Right cardiac atrium (tissue), 5 donors: Measurements from ENCODE around the gene TOX3. TPM values are rescaled to one million over a fixed set of nuclear protein-coding genes. Genes with fewer than 3 reads are reported as not detected.

Source experiments
- ATAC-seq, 2 donors: fragments of 200-7000 bp; cut with Tn5 transposase; one replicate each; pipeline versions ENCODE4 v1.8.0 to v1.9.1; 2020; ENCODE audit warnings: moderate library complexity in 2 of 2, mild to moderate bottlenecking in 1 of 2
- DNase-seq, 3 donors: peaks; one replicate each; pipeline ENCODE4 v3.0.0-alpha.2; 2020
- H3K27ac ChIP-seq: one replicate; pipeline ENCODE4 v1.5.1; 2013; ENCODE audit warnings: mild to moderate bottlenecking, low read length, control low read depth, moderate library complexity
- H3K27me3 ChIP-seq: one replicate; pipeline ENCODE4 v1.6.1; 2013; ENCODE audit not compliant: control insufficient read depth, insufficient read depth
- H3K4me1 ChIP-seq: one replicate; pipeline ENCODE4 v1.6.1; 2013; ENCODE audit warnings: low read length; ENCODE audit not compliant: control insufficient read depth, insufficient read depth
- H3K4me3 ChIP-seq: one replicate; pipeline ENCODE4 v1.5.1; 2013; ENCODE audit warnings: low read length, control low read depth
- H3K9me3 ChIP-seq: one replicate; pipeline ENCODE4 v1.6.1; 2013; ENCODE audit warnings: low read length; ENCODE audit not compliant: control insufficient read depth
- WGBS: extraction: QIAGEN DNeasy Blood & Tissue Kit; methylation state at CpG from one replicate; pipeline ENCODE4 v1.1.7; 2013; 5-methylcytosine and 5-hydroxymethylcytosine counted together
- intact Hi-C, 4 donors: fragments of 100-400 bp; cut with DNase I; formaldehyde crosslinking; loops; one replicate each; pipeline versions ENCODE4 v1.11.0 to v1.14.0; 2022 to 2023
- polyA plus RNA-seq: library from polyadenylated mRNA; stranded (reverse); fragments of 200-250 nt; gene quantifications from one replicate; pipeline ENCODE4 v1.2.3, GENCODE V29; 2013
- total RNA-seq, 4 donors: library from RNA; stranded (reverse); fragmentation: NEBNext Ultra II Directional; extraction: Animal tissue kit (Norgen Biotek cat#: 25700); gene quantifications; one replicate each; pipeline ENCODE4 v1.2.1, GENCODE V29; 2021
- donor health status: healthy with polysubstance abuse.
- donor health status: DM: no; HTN: yes; CAD: no.
- donor health status: DM: no; HTN: no; CAD: no.
- donor health status: DM: no; HTN: yes; CAD: no; lungs with severe emphysema.
- donor health status: DM: yes; HTN: yes; CAD: no.

The TOX3 gene
- total and polyA plus RNA-seq, 5 donors = 0.02 TPM; not detected in 4

DNA sequence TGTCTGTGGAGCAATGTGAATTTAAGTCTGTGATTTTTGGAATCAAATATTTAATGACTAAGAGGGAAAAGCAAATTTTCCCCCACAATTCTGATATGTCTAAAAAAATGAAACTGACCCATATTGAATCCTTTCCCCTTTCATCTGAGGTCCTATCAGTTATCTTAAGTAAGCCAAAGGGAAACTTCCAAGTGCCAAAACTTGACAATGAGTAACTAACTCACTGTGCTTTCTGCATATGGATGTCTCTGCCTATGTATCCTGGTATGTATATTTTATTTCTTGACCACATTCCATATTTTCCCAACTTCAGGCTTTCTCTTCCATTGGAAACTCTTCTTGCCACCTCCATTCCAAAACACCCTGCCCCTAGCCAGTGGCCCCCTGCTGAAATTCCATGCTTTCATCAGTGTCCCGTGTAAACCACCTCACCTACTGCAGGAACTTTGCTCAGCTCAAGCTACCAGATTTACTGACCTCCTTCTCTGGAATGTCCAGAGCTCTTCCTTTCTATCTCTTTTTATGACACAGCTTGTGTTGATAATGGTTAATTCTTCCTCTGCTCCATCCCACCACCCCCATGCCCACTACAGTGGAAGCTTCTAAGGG, 59.0 kb downstream of the TOX3 start:
- no peaks in the 10 kb centered on the region for H3K4me1 ChIP-seq
- H3K4me3 ChIP-seq = no peak overlapping the region
- H3K9me3 ChIP-seq = no peaks in the 10 kb centered on the region
- ATAC-seq (no peak), DNase-seq (no peak)
- no peak overlapping the region for H3K27ac ChIP-seq
- intact Hi-C loops = no loop called here
- WGBS = 48% methylated on average over 1 of the region's 1 CpG
- H3K27me3 ChIP-seq = no peaks in the 10 kb centered on the region

DNA sequence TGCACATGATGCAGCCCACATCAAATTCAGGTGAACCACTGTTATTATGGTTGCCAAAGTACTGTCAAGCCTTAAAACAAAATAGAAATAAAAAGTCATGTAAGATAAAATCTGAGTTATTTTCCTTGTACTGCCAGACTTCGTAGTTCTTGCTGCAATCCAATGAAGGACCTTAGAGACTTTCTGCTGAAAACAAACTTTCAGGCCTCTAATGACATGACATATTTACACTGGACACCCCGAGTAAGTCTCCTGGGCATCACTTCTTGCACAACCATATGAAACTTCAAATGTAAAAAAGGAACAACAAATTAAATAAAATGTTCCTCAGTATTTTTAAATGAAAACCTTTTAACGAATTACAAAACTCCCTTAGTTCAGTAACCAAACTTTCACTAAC, 66.7 kb downstream of the TOX3 start:
- 61% methylated on average over 3 of the region's 3 CpGs for WGBS
- intact Hi-C loops = no loop called here
- ATAC-seq = no peak
- no peaks in the 10 kb centered on the region for H3K4me1 ChIP-seq
- no peak overlapping the region for H3K4me3 ChIP-seq
- H3K9me3 ChIP-seq = no peaks in the 10 kb centered on the region
- no peak overlapping the region for H3K27ac ChIP-seq
- no peaks in the 10 kb centered on the region for H3K27me3 ChIP-seq
- DNase-seq = no peak

GRCh38 chr16:52476111-52476510, 70.8 kb downstream of the TOX3 start:
- H3K4me3 ChIP-seq = no peak overlapping the region
- DNase-seq (no peak), ATAC-seq (no peak)
- H3K9me3 ChIP-seq = no peaks in the 10 kb centered on the region
- no peaks in the 10 kb centered on the region for H3K4me1 ChIP-seq
- 51% methylated on average over 2 of the region's 2 CpGs for WGBS
- H3K27ac ChIP-seq = no peak overlapping the region
- intact Hi-C loops = no loop called here
- no peaks in the 10 kb centered on the region for H3K27me3 ChIP-seq

DNA sequence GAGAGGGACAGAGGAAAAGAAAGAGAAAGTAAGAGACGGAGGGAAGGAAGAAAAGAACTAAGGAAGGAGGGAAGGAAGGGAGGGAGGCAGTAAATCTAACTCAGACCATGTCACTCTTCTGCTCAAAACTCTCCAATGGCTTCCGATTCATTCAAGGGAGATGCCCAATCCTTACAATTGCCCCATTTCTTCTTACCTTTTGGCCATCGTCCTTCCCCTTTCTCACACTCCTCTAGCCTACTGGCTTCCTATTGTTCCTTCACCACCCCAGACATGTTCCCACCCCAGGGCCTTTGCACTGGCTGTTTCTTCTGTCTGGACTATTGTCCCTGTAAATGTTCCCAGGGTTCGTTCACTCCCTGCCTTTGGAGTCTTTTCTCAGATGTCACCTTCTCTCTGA, 72.3 kb downstream of the TOX3 start:
- WGBS = 81% methylated on average over 4 of the region's 4 CpGs
- H3K9me3 ChIP-seq = no peaks in the 10 kb centered on the region
- DNase-seq (no peak), ATAC-seq (no peak)
- H3K4me3 ChIP-seq = no peak overlapping the region
- no peak overlapping the region for H3K27ac ChIP-seq
- intact Hi-C loops = no loop called here
- H3K27me3 ChIP-seq = no peaks in the 10 kb centered on the region
- H3K4me1 ChIP-seq = no peaks in the 10 kb centered on the region

DNA sequence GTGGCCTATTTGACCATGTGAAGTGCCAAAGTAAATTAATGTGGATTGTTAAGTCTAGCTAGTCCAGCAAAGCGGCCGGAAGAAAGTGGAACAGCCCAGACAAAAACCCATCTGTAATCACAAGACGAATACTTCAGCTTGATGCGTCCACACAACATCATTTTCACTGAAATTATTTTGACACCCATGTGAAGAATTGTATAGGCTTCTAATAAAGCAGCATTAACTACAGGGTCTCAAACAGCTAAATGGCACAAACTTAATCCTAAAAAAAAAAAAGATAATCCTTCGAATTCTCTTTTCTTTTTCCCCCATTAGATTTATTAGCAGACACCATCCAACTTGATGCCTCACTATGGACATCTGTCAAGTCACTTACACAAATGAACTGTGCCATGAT, 73.8 kb downstream of the TOX3 start:
- Histone ChIP-seq H3K4me3 (no peak overlapping the region), H3K27me3 (no peaks in the 10 kb centered on the region), H3K27ac (no peak overlapping the region), H3K9me3 (no peaks in the 10 kb centered on the region), H3K4me1 (no peaks in the 10 kb centered on the region)
- intact Hi-C loops = no loop called here
- WGBS = 88% methylated on average over 5 of the region's 5 CpGs
- ATAC-seq (no peak), DNase-seq (no peak)

DNA sequence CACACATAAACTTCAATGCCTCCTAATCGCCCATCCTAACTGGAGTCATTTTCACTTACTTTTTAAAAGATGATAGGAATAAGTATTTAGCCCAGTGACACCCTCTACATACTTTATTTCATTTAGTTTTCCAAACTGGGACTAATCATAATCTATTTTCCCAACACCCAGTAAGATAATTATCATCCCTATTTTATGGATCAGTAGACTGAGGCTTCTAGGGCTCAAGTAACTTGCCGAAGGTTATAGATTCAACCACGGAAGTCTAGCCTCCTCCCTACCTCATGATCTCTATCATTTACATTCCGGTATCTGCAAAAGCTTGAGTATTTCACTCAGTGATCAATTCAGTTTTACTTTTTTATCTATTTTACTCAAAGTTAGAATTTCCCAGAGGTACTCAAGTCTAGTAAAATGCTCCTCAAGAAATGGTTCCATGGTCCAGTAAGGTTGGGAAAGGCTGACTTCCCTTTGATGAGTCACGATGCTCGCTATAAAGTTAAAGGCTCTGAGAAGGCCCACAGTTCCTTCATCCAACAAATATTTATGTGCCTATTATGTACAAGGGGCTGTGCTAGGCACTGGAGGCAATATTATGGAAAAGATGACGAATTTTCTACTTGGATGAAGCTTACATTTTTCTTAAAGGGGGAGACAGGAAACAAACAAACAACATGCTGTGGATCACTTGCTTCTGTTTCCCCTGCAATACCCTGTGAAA, 75.1 kb downstream of the TOX3 start:
- H3K27ac ChIP-seq = no peak overlapping the region
- H3K27me3 ChIP-seq = no peaks in the 10 kb centered on the region
- DNase-seq (no peak), ATAC-seq (no peak)
- H3K4me3 ChIP-seq = no peak overlapping the region
- no peaks in the 10 kb centered on the region for H3K4me1 ChIP-seq
- 82% methylated on average over 7 of the region's 7 CpGs for WGBS
- intact Hi-C loops = no loop called here
- no peaks in the 10 kb centered on the region for H3K9me3 ChIP-seq

DNA sequence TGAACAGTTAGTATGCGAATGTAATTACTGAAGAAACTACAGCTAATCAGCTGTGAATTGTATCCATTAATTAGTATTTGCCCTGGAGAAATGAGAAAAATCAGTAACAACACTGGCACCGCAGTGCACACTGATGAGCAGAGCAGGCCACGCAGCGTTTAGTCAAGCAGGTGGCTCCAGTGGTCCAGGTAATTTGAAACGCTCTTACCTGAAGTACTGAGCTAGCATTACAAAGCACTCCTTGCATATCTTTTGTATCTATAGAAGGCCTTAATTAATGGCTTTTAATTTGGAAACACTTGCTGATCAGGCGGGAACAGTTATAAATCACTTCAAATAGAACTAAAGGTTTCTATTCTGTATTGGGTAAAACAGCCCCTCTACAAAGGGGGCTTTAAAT, 76.4 kb downstream of the TOX3 start:
- Histone ChIP-seq H3K4me1 (no peaks in the 10 kb centered on the region), H3K4me3 (no peak overlapping the region), H3K27ac (no peak overlapping the region), H3K9me3 (no peaks in the 10 kb centered on the region), H3K27me3 (no peaks in the 10 kb centered on the region)
- intact Hi-C loops = no loop called here
- WGBS = 73% methylated on average over 6 of the region's 6 CpGs
- ATAC-seq (no peak), DNase-seq (no peak)

DNA sequence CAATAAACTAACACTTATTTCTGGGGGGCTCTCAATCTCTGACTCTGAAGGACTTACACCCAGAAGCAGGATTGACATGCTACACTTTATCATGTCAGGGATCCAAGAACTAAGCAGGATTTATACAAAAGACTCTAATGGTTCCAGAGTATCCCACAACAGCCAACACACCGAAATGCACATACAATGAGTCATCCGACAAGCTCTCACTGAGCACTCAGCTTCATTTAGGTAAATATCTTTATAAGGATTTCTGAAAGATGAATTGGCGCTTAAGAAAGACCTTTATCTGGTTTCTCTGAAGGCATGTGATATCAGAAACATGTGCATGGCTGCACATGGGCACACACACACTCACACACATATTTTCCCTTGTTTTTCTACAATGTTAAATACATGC, 77.2 kb downstream of the TOX3 start:
- ATAC-seq (no peak), DNase-seq (no peak)
- Histone ChIP-seq H3K9me3 (no peaks in the 10 kb centered on the region), H3K27ac (no peak overlapping the region), H3K27me3 (no peaks in the 10 kb centered on the region), H3K4me1 (no peaks in the 10 kb centered on the region), H3K4me3 (no peak overlapping the region)
- intact Hi-C loops = no loop called here
- 64% methylated on average over 3 of the region's 3 CpGs for WGBS

DNA sequence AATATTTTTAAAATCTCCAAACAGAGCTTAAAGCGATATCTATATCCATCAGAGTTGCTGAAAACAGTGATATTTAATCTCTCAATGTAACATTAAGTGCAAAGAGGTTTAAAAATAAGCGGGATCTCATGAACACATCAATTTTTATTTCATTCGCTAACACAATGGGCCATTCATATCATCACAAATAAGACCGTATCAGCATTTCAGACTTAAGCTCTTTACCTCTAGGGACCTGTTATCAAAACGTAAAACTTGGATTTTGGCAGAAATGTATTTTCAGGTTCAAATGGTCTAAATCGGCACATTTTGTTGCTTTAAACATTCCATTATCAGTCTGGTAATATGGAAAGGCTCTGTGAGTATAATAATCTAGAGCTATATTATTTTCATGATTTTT, 77.9 kb downstream of the TOX3 start:
- no peak for DNase-seq
- Histone ChIP-seq H3K27ac (no peak overlapping the region), H3K4me3 (no peak overlapping the region), H3K27me3 (no peaks in the 10 kb centered on the region), H3K4me1 (no peaks in the 10 kb centered on the region), H3K9me3 (no peaks in the 10 kb centered on the region)
- ATAC-seq = no peak
- intact Hi-C loops = no loop called here
- WGBS = 65% methylated on average over 6 of the region's 6 CpGs

DNA sequence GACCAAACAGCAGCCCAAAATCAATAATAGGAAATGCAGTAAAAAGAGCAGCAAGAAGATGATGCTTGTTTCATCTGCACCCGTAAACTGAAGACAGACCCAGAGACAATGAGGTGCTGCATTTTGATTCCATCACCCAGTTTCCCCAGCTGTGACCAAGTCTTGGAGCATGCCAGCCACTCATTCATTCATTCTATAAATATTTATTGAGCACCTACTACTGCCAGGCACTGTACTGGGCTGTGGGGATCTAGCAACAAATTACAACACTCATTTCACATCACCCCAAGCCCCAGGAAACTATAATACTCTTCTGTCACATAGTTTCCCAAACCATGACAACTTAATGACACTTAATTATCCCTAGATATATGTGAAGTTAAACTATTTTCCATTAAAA, 79.2 kb downstream of the TOX3 start:
- H3K27ac ChIP-seq = no peak overlapping the region
- no peak overlapping the region for H3K4me3 ChIP-seq
- no peaks in the 10 kb centered on the region for H3K27me3 ChIP-seq
- ATAC-seq = no peak
- intact Hi-C loops = no loop called here
- WGBS = 92% methylated on average over 1 of the region's 1 CpG
- no peak for DNase-seq
- no peaks in the 10 kb centered on the region for H3K4me1 ChIP-seq
- H3K9me3 ChIP-seq = no peaks in the 10 kb centered on the region

DNA sequence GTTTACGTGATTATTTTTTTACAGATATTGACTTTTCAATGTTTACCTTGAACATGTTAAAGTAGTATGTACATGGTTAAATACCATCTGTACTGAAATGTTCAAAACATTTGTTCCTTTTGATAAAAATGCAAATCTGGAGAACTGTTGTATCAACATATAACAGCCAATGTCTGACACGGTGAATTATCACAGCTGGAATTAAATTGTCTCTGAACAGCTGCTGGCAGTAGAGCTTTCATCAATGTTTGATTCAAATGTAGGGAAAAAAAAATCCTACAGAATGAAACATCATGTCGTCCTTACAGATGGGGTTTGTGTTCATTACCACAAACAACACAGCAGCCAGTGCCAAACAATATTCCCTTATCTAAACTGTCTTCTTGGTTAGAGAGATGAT, 79.9 kb downstream of the TOX3 start:
- 50% methylated on average over 3 of the region's 3 CpGs for WGBS

More for the DNA sequence above, 79.9 kb downstream of the TOX3 start:
- no peaks in the 10 kb centered on the region for H3K27me3 ChIP-seq
- H3K27ac ChIP-seq = no peak overlapping the region
- H3K4me3 ChIP-seq = no peak overlapping the region
- ATAC-seq (no peak), DNase-seq (no peak)
- no peaks in the 10 kb centered on the region for H3K4me1 ChIP-seq
- intact Hi-C loops = no loop called here
- no peaks in the 10 kb centered on the region for H3K9me3 ChIP-seq
